ENCODE measurements around the gene NT5M. TPM values are rescaled to one million over a fixed set of nuclear protein-coding genes. Genes with fewer than 3 reads are reported as not detected.

The NT5M gene
- total RNA-seq, 8 experiments from 2014 or later: 2.8 to 11.7 (median 9.1) TPM

DNA sequence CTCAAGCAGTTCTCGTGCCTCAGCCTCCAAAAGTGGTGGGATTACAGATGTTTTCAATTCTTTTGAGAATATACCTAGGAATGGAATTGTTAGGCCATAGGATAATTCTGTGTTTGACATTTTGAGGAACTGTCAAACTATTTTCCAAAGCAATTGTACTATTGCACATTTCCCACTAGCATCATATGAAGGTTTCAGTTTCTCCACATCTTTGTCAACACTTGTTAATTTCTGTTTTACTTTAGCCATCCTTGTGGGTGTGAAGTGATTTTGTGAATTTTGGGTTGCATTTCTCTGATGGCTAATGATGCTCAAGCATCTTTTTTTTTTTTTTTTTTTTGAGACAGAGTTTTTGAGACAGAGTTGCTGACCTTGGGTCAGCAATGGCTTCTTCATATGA is 6.2 kb downstream of the NT5M start:
- no peak overlapping the region for H3K4me3 ChIP-seq
- no peak for ATAC-seq (replicated peaks in 6 of 8)
- peaks cover 0 to 4% of the 10 kb centered on the region in 2 donors for H3K4me1 ChIP-seq (replicated peaks in 1 of 2)
- no peak overlapping the region for H3K27ac ChIP-seq
- 44 to 100% (median 88%) methylated on average over 1 of the region's 1 CpG; no CpG with 5 or more reads in 3 of the 10 experiments for WGBS, 10 experiments
- in situ Hi-C loops (cut with MboI; ENCODE audit: low pct_unique_long_range_greater_than_20kb in 2 of 9, low sequenced_read_pairs in 9 of 9, unreplicated experiment in 9 of 9): no loop called here

GRCh38 chr17:17313350-17313991 is 10.3 kb downstream of the NT5M start:
- WGBS, 10 experiments: 42 to 100% (median 75%) methylated on average over 1 to 12 of the region's 12 CpGs; no CpG with 5 or more reads in 3 of the 10 experiments
- in situ Hi-C loops (cut with MboI; ENCODE audit: low pct_unique_long_range_greater_than_20kb in 2 of 9, low sequenced_read_pairs in 9 of 9, unreplicated experiment in 9 of 9): no loop called here
- H3K4me1 ChIP-seq (replicated peaks in 1 of 2): no peaks in the 10 kb centered on the region
- ATAC-seq (replicated peaks in 6 of 8): peak in 4 of 8 experiments; percentile 20 to 68 (median 44)
- no peak overlapping the region for H3K4me3 ChIP-seq
- H3K27ac ChIP-seq: no peak overlapping the region

GRCh38 chr17:17314501-17315071 is 11.4 kb downstream of the NT5M start:
- no peak overlapping the region for H3K4me3 ChIP-seq
- no peaks in the 10 kb centered on the region for H3K4me1 ChIP-seq (replicated peaks in 1 of 2)
- no peak overlapping the region for H3K27ac ChIP-seq
- WGBS, 10 experiments: 0 to 100% (median 65%) methylated on average over 1 to 5 of the region's 5 CpGs; no CpG with 5 or more reads in 2 of the 10 experiments
- in situ Hi-C loops (cut with MboI; ENCODE audit: low pct_unique_long_range_greater_than_20kb in 2 of 9, low sequenced_read_pairs in 9 of 9, unreplicated experiment in 9 of 9): no loop called here
- ATAC-seq (replicated peaks in 6 of 8): peak in 3 of 8 experiments; percentile 24 to 28 (median 27)

DNA sequence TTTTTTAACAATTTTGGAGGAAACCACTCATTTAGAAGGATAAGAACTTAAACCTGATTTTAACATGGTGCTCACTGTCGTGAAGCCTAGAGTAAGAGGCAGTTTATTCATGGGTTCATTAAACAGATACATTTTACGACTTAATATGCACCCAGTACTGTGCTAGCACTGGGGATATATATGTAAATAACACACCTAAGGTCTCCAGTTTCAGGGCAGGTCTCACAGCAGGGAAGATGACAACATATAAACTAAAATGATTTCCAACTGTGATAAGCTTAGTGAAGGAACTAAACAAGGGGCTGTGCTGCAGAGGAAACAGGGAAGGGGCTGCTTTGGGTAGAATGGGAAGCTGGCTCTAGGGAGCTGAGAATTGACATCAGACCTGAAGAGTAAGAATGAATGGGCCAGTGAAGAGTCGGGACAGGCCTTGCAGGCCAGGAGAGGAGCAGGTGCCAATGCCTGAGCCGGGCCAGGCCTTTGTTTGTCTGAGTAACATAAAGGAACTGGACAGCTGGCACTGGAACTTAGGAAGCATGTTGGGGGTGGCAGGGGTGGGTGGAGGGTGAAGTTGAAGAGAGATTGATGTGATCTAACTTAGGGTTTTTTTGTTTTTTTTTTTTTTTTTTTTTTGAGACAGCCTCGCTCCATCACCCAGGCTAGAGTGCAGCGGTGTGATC is 12.1 kb downstream of the NT5M start:
- H3K4me3 ChIP-seq: no peak overlapping the region
- 53 to 100% (median 88%) methylated on average over 1 to 5 of the region's 6 CpGs for WGBS, 10 experiments
- no peaks in the 10 kb centered on the region for H3K4me1 ChIP-seq (replicated peaks in 1 of 2)
- peak in 1 of 8 experiments; percentile 91 for ATAC-seq (replicated peaks in 6 of 8)
- in situ Hi-C loops (cut with MboI; ENCODE audit: low pct_unique_long_range_greater_than_20kb in 2 of 9, low sequenced_read_pairs in 9 of 9, unreplicated experiment in 9 of 9): no loop called here
- no peak overlapping the region for H3K27ac ChIP-seq

DNA sequence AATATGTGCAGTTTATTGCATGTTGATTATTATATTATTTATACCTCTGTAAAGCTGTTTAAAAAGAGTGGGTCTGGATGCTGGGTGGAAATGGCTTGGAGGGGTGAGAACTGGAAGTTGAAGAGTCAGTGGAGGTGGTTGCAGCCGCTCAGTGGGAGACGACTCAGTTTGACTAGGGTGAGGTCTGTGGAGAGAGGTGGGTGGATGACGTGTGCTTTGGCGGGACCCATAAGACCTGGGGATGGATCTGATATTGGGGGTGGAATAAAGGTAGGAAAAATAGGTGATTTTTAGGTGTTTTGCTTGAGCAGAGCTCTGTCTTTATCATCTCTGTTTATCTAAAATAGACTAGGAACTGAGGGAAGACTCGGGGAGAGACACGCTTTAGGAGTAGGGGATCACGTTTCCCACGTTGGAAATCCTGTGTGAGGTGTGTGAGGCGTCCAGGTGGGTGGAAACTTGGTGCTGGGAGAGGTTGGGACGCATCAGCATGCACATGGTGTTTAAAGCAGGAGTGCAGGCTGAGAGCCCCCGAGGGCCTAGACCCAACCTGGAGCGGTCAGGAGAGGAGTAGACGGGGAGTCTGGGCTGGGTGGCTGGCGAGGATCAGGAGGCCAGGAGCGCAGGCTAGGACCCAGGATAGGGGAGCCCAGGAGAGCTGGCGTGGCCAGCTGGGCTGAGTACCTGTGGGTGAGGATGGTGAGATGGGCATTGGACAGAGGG is 17.2 kb downstream of the NT5M start:
- Histone ChIP-seq H3K27ac (no peak overlapping the region), H3K4me1 (replicated peaks in 1 of 2) (no peaks in the 10 kb centered on the region), H3K4me3 (no peak overlapping the region)
- WGBS, 10 experiments: 51 to 100% (median 90%) methylated on average over 2 to 11 of the region's 16 CpGs
- ATAC-seq (replicated peaks in 6 of 8): no peak
- in situ Hi-C loops (cut with MboI; ENCODE audit: low pct_unique_long_range_greater_than_20kb in 2 of 9, low sequenced_read_pairs in 9 of 9, unreplicated experiment in 9 of 9): no loop called here

GRCh38 chr17:17320911-17321220 is 17.7 kb downstream of the NT5M start:
- Histone ChIP-seq H3K4me3 (no peak overlapping the region), H3K27ac (no peak overlapping the region), H3K4me1 (replicated peaks in 1 of 2) (no peaks in the 10 kb centered on the region)
- no peak for ATAC-seq (replicated peaks in 6 of 8)
- in situ Hi-C loops (cut with MboI; ENCODE audit: low pct_unique_long_range_greater_than_20kb in 2 of 9, low sequenced_read_pairs in 9 of 9, unreplicated experiment in 9 of 9): no loop called here
- WGBS, 10 experiments: 30 to 100% (median 90%) methylated on average over 1 to 8 of the region's 10 CpGs; no CpG with 5 or more reads in 3 of the 10 experiments

DNA sequence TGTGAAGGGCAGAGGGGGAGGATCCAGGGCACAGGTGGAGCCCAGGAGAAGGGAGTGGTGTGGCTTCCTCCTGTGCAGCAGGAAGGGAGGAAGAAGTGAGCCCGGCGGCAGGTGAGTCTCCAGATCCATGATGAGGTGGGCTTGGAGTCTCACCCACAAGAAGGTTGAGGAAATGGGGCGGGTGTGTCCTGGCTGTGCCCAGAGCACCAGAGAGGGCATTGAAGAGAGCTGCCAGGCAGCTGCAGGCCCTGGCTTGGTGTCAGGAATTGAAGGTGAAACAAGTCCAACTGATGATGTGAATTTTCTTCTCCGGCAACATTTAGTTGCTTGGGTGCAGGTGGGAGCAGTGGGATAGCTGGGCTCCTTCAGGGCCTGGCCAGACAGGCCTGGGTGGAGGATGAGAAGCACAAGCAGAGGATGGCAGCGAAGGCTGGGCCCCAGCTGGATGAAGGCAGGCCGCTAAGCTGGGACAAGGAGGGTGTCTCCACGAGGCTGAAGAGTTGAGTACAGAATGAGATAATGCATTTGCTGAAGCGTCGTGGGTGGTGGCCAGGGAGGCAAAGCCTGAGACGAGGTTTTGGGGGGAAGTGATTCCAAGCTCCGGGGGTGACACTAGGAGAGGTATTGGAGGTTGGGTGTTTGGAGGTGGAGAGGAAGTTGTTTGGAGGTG is 18.3 kb downstream of the NT5M start:
- in situ Hi-C loops (cut with MboI; ENCODE audit: low pct_unique_long_range_greater_than_20kb in 2 of 9, low sequenced_read_pairs in 9 of 9, unreplicated experiment in 9 of 9): no loop called here
- H3K27ac ChIP-seq: no peak overlapping the region
- no peak overlapping the region for H3K4me3 ChIP-seq
- WGBS, 10 experiments: 60 to 100% (median 88%) methylated on average over 2 to 8 of the region's 11 CpGs; no CpG with 5 or more reads in 2 of the 10 experiments
- ATAC-seq (replicated peaks in 6 of 8): no peak
- H3K4me1 ChIP-seq (replicated peaks in 1 of 2): no peaks in the 10 kb centered on the region

GRCh38 chr17:17322516-17323510 is 19.6 kb downstream of the NT5M start:
- in situ Hi-C loops (cut with MboI; ENCODE audit: low pct_unique_long_range_greater_than_20kb in 2 of 9, low sequenced_read_pairs in 9 of 9, unreplicated experiment in 9 of 9): no loop called here
- H3K4me3 ChIP-seq: no peak overlapping the region
- 81 to 100% (median 84%) methylated on average over 3 to 6 of the region's 21 CpGs; no CpG with 5 or more reads in 5 of the 10 experiments for whole genome bisulfite sequencing, 10 experiments
- no peak overlapping the region for H3K27ac ChIP-seq
- ATAC-seq (replicated peaks in 6 of 8): no peak
- H3K4me1 ChIP-seq (replicated peaks in 1 of 2): no peaks in the 10 kb centered on the region

GRCh38 chr17:17324616-17325015 is 21.4 kb downstream of the NT5M start:
- H3K4me3 ChIP-seq: no peak overlapping the region
- WGBS, 10 experiments: 20 to 100% (median 73%) methylated on average over 1 to 5 of the region's 8 CpGs; no CpG with 5 or more reads in 6 of the 10 experiments
- in situ Hi-C loops (cut with MboI; ENCODE audit: low pct_unique_long_range_greater_than_20kb in 2 of 9, low sequenced_read_pairs in 9 of 9, unreplicated experiment in 9 of 9): no loop called here
- no peak overlapping the region for H3K27ac ChIP-seq
- H3K4me1 ChIP-seq (replicated peaks in 1 of 2): no peaks in the 10 kb centered on the region
- ATAC-seq (replicated peaks in 6 of 8): no peak

DNA sequence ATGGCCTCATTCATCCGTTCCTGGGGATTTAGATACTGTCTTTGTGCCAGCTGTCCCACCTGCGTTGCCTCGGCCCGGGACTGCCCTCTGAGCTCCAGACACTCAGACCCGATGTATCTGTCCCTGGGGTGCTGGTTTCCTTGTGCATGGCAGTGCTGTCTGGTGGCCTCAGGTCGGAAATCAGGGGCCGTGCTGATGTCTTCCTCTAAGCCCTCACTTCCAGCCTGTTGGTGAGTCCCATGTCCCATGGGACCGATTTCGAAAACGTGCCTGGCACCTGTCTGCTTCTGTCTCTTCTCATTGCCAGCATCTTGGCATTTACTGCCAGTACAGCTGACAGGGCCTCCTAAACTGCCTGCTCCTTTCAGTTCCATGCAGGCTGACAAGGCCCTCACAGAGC is 22.1 kb downstream of the NT5M start:
- Histone ChIP-seq H3K27ac (no peak overlapping the region), H3K4me1 (replicated peaks in 1 of 2) (no peaks in the 10 kb centered on the region), H3K4me3 (no peak overlapping the region)
- in situ Hi-C loops (cut with MboI; ENCODE audit: low pct_unique_long_range_greater_than_20kb in 2 of 9, low sequenced_read_pairs in 9 of 9, unreplicated experiment in 9 of 9): no loop called here
- 65 to 90% (median 89%) methylated on average over 1 to 8 of the region's 10 CpGs; no CpG with 5 or more reads in 5 of the 10 experiments for WGBS, 10 experiments
- no peak for ATAC-seq (replicated peaks in 6 of 8)

- 47 to 91% (median 87%) methylated on average over 2 to 8 of the region's 9 CpGs; no CpG with 5 or more reads in 3 of the 10 experiments for WGBS, 10 experiments
- in situ Hi-C loops (cut with MboI; ENCODE audit: low pct_unique_long_range_greater_than_20kb in 2 of 9, low sequenced_read_pairs in 9 of 9, unreplicated experiment in 9 of 9): no loop called here
- Histone ChIP-seq H3K4me3 (no peak overlapping the region), H3K27ac (no peak overlapping the region), H3K4me1 (replicated peaks in 1 of 2) (no peaks in the 10 kb centered on the region)
- ATAC-seq (replicated peaks in 6 of 8): no peak
Measured at GRCh38 chr17:17325816-17326215, 22.6 kb downstream of the NT5M start.
